Fibroblast of skin of left biceps (primary cell): ENCODE results near the gene SOX13.
A peak's percentile ranks its signal among the peaks of the same experiment; 100 is the strongest.

Experiments used
- DNase-seq, 2 experiments: peaks; one replicate each; pipeline ENCODE4 v3.0.0-alpha.2; 2013; ENCODE audit warnings: low read depth in 2 of 2

The SOX13 gene

DNA sequence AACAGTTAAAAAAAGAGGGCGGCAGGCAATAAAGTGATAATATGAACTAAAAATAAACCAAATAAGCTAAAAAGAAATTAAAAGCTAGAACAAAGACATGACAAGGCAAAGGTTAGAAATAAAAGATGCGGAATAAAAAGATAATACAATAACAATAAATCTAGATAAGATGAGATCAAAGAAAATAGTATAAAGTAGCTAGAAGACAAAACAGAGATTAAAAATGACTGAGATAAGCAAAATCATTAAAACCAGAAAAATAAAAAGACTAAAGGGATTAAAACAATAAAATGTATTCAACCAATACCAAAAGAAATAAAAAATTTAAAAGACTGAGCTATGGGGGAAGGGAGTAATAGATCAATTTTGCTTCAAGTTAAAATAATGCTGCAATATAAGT, 10.8 kb upstream of the SOX13 start:
- no peak for DNase-seq

DNA sequence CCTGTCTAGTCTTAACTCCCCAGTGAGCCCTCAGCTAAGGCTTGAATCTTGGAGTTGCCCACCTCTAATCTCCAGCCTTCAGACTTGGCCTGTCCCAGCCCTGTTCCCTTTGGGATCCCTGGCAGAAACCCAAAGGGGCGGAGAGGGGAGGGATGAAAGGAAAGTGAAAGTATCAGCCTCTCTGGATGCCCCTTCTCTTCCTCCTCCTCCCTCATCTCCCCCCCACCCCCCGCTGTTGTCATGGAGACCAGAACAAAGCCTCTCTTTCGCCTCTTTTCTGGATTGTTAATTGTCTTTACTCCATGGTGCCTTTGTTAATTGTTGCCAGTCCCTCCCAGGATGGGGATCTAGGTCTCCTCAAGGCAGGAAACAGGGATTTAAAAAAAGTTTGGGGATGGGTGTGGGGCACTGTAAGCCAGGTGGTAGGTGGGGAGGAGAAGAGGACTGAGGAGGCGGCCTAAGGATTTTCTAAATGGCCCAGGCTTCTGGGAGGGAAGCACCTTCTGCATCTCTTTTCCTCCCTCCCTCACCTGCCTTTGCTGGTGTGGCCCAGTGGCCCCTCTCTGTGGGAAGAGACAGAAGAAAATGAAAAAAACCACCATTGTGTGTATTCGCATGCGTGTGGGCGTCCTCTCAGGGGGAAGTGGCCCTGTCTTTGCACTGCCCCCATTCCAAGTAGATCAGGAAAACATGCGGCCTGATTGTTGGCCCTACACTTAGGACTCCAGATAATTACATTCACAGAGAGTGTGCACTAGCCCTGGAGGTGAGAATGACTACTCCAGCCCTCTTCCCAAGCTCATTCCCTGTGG, 7.5 kb upstream of the SOX13 start:
- DNase-seq = no peak

DNA sequence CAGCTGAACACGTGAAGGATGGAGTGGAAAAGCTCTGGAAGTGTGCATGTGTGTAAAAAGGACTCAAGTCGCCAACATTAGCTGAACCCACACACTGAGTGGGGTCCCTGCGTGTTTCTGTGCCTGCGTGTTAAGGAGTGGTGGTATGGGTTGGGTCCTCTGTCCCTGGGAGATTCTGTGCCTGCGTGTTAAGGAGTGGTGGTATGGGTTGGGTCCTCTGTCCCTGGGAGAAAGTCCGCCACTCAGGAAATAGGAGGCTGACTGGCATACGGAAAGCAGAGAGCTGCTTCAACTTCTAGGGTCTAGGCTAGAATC, 7.0 kb upstream of the SOX13 start:
- no peak for DNase-seq

DNA sequence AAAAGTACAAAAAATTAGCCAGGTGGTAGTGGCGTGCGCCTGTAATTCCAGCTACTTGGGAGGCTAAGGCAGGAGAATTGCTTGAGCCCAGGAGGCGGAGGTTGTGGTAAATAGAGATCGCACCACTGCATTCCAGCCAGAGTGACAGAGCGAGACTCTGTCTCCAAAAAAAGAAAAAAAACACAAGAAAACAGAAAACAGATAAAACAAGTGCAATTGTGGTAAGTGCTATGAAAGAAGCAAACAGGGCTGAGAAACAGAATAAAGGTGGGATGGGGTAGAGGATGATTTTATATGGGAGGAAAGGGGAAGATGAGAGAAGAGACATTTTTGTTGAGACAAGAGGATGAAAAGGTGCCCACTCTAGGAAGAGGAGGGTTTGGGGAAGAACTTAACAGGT, 5.0 kb upstream of the SOX13 start:
- DNase-seq = no peak

DNA sequence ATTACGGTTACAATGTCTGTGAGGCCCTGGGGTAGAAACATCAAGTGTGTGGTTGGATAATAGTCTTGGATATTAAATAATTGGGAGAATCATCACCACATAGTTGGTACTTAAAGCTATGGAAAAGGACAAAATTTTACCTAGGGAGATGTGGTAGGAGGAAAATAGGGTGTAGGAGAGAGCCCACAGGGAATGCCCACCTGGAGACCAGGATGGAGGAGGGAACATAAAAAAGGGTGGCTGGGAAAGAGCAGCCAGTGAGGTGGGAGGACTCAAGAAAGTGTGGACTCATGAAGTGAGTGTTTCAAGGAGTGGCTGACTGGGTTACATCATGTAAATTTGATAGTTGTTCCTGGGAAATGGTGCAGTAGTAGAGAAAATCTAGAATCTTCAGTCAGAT, 3.0 kb upstream of the SOX13 start:
- no peak for DNase-seq

DNA sequence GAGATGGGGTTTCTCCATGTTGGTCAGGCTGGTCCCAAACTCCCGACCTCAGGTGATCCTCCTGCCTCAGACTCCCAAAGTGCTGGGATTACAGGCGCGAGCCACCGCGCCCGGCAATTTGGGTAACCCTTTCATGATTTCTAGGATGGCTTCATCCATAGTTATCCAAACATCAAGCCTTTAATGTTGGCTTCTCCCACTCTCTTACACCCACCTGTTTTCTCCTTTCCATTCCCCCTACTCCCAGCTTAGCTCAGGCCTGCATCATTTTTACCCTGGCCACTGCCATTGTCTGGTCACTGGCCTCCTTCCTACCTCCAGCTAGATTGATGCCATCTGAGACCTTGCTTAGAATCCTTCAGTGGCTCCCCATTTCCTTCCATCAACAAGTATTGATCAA, 2.0 kb upstream of the SOX13 start:
- DNase-seq = no peak

DNA sequence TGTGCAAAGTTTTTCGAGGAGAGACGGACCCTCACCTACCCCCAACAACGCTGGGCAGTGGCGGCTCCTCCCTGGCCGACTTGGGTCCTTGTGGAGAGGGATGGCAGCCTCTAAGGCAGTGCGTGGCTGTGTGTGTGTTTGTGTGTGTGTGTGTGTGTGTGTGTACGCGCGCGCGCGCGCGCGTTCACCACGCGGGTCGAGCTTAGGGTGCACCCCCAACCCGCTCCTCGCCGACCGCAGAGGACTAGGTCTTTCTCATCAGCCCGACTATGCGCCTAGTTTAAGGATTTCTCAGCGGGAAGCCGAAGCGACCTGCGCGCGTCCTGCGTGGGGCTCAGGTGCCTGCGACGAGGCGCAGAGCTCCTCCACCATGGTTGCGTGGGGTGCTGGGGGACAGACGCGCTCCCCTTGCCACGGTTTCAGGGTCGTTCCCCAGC, 940 bp downstream of the SOX13 start:
- DNase-seq = no peak

DNA sequence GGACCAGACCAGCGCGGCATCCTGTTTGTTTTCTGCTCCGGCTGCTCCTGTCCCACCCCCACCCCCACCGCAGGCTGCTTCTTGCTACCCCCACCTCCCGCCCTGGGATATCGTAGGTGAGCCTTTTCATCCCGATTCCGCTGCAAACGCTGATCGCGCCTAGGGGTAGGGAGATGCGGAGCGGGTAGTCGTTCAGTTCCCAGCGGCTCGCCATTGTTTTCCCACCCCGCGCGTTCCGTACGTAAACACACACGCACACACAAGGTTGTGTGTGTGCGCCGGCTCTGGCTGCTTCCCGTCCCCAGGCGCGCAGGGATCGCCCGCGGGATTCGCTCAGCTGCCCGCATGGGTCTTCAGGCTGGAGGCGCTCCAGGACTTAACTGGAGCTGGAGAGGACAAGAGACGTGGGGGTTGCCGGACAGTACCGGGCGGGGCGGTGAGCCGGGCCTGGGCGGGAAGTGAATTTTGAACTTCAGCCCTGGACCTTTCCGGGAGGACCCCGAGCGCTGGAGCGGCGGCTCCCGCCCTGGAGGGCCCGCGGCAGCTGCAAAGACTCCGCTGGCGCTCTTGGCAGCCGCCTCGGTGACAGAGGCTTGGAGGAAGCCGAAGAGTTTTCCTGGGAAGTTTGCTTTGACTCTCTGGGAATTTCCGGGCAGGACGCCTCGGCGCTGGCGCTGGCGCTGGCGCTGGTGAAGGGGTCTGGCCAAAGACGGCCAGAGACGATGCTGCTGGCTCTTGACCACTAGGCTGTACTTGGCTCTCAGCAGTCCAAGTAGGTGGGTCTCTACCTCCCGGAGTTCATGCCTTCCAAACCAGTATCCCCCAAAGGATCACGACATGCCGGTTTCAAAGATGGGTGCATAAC, 1.6 kb downstream of the SOX13 start:
- DNase-seq = no peak

DNA sequence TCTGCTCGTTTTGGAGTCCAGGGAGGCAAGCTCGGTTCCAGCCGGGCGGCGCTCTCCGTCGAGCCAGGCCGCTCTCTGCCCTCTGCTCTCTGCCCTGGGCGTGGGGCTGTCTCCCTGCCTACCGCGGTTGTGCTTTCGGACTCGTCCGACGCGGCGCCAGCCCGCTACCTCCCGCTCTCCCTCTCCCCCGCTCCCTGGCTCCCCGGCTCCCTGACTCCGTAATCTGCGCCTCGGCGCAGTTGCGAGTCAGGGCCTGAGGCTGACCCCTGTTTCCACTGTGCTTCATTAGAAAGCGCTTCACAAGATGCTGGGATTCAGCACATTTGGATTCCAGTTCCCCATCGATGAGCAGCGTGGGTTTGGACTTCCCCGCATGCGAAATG, 2.2 kb downstream of the SOX13 start:
- no peak for DNase-seq

DNA sequence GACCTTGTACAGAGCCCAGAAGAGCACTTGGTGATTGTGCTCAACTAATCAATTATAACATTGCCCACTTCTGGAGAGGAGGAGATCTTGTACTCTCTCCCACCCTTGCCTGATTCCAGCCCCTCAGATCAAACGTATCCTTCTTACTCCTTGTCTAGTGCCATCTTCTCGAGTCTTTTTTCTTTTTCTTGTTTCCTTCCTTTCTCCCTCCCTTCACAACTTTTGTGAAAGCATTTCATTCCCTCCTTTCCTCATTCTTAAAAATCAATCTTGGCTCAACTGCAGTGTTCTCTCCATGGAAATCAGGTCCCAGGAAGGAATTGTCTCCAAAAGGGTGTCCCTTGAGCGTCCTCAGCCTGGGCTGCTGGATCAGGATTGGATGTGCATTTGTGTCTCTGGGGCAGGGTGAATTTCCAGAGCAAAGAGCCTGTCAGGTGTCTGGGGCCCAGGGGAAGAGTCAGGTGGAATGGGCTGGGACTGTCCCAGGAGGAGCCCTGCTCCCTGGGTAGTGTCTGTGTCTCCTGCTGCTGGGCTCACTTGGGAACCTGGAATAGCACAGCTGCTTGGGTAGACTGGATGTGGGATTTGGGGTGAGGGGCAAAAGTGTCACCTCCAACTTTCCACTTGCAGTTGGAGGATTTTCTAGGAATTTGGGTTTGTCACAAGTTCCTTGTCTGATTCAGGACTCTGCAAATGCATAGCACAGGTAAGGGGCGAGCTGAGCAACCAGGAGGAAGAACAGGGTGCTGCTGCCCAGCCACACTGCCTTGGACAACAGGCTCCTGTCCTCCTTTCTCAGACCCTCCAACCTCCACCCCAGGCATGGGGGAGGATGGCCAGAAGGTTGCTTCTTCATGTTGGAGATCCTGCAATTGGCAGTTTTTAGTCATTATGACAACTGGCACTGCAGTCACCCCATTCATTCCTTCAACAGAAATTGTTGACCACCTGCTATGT, 3.3 kb downstream of the SOX13 start:
- no peak for DNase-seq

DNA sequence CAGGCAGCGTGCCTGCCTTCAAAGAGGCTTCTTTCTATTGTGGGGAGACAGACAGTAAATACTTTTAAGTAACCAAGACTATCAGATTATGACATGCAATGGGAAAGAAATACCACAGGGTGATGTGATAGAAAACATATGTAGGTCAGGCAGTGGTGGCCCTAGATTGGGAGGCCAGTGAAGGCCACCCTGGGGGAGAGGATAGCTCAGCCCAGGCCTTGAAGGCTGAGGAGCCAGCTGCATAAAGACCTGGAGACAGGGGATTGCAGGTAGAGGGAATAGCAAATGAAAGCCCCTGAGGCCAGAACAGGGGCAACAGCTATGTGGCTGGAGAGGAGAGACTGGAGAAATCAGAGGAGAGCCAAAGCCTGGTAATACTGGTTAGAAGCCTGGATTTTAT, 4.0 kb downstream of the SOX13 start:
- no peak for DNase-seq

DNA sequence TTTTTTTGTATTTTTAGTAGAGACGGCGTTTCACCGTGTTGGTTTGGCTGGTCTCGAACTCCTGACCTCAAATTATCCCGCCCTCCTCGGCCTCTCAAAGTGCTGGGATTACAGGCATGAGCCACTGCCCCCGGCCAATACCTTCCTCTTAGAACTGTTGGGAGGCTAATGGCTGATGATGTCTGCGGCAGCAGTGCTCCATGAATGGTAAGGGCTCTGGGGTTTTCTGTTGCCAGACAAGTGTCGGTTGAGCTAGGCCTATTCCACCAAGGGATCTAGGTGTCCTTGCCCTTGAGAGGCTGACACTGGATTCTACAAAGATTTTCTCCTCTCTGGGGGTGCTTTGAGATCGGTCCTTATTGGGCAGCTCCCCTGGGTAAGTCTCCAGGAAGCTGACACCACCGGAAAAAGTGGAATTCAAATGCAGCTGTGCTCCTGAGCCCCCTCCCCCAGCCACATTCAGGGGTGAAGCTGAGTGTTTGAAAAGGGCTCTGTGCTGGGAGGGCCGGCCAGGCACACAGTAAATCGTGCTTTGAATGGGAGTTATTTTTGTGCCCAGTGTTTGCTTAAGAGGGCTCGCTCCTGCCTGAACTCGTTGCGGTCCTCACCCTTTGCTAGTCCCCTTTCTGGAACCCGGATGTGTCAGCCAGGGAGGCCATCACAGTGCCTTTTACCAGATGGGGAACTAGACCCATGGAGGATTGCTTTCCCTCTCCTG, 5.2 kb downstream of the SOX13 start:
- DNase-seq = no peak

DNA sequence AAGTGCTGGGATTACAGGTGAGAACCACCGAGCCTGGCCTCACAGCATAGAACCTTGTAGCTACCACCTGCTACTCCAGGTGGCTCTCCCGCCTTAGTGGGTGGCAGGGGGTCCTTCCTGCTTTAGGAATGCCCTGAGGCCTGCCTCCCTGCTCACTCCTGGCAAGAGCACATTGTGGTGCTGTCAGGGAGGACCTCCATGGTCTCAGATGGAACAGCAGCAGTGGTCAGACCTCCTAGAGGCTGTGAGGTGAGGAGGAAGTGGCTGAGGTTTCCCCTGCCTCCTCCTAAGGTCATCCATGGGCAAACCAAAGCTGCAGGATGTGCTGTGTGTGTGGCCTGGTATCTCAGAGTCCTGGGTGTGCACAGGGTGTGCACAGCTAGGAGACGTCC, 6.7 kb downstream of the SOX13 start:
- DNase-seq = no peak

DNA sequence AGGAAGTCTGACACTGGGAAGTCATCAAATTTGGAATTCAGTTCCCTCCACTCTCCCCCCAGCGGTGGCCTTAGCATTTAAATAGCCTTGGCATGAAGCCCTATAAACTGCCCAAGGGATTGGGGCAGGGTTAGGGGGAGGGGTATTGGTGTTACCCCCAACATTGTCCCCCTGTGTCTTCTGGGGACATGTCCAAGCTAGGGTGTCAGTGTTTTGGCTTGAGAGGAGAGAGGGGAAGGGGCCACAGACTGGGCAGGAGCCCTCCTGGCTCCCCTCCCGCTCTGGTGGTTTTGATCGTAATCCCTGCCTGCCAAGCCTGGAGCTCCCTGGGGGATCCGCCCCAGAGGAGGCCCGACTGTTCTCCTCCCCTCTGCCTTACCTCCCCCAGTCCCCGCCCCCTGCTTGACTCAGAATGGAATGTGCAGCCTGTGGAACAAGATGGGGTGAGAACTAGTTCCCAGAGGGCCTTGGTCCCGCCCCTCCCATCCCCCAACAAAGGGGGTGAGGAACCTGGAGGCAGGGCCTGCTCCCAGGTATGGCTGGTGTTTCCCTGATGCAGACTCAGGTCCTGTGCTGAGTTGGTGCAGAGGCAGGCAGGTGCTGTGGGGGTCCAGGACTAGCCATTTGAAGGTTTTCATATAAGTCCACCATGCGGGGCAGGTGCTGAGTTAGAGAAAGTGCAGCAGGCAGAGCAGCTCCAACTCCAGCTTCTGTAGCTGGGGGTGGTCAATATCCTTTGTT, 7.4 kb downstream of the SOX13 start:
- DNase-seq = peak; percentile 65 to 72

DNA sequence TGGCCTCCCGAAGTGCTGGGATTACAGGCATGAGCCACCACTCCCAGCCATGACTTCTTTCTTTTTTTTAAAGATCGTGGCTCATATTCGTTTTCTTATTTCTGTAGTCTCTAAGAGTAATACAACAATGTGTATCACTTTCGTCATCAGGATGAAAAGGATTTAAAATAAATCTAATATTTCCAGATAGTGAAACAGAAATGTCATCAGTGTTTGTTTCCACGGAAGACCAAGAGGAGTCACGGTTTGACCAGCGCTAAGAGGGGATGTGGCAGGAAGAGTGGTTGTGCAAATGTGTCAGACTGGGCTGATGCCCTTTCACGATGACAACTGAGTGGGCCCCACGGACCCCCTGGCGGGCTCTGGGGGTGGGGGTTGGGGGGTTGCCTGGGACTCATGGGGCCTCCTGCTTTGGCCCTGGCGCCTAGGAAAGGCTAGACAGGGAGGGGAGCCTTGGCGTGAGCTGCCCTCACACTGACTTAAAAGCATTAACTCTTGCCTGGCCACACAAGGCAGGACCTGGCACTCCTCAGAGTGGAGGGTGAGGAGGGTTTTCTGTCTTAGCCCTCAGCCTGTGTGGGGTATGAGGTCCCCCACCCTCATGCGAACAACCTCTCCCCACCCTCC, 8.4 kb downstream of the SOX13 start:
- no peak for DNase-seq

DNA sequence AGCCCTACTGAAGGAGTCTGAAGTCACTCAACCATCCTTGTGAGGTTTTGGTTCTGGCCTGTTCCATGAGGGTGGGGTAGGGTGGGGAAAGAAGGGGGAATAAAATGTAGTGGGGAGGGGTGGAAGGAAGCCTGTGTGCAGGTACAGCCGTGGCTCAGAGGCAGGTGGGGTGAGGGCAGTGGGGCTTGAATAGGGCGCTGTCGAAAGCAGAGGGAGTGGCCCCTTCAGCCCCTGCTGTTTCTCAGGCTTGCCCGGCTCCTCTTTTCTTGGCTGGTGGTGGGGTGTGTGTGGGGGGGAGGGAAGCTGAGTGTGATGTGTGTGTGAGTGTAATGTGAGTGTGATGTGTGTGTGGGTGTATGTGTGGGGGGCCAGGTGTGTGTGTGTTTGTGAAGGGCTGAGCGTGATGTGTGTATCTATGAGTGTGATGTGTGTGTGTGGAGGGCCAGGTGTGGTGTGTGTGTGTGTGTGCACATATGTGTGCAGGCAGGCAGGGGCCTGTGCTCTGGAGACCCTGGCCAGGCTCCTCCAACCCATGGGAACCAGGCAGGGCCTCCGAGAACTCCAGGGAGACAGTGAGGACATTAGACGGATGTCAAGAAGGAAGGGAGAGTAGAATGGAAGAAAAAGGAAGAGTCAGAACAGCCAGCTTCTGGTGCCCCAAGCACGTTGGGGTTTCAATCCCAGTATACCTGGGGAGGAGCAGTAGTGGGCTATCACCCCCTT, 9.0 kb downstream of the SOX13 start:
- no peak for DNase-seq

DNA sequence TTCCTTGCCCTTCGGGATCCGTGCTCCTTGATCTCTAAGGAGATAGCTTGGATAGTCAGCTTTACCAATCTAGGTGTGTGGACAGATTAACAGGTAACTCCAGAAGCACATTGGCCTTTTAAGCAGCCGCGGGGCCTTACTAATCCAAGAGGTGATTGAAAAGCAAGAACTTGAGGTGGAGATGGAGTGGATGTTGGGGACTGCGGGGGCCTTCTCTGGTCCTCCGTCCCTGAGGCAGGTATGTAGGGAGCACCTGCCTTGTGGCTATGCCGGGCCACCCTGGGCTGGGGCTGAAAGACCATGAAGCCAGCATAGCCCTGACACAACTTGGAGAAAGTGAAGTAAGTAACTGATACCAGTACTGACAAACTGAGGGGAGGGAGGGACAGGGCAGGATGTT, 10.6 kb downstream of the SOX13 start:
- DNase-seq = no peak

DNA sequence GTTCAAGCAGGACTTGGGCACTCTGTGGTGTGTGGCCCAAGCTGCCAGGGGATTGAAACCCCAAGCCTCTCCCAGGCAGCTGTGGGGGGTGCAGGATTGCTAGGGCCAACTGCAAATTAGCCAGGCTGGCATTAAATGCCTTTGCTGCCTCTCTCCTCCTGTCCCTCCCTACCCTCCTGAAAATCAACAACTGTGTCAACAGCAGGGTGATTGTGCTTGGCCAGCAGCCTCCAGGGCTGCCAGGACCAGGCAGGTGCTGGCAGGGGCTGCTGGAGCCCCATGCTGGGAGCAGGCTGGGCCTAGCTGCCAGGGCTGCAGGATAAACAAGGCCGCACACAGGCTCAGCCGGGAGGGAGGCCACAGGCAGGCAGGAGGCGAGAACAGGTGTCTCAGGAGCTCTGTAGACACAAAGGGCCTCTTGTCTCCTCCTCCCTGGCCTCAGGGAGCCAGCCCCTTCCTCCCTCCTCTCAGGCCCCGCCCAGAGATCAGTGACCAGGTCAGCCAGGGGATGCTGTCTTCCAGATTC, 11.4 kb downstream of the SOX13 start:
- DNase-seq = no peak

DNA sequence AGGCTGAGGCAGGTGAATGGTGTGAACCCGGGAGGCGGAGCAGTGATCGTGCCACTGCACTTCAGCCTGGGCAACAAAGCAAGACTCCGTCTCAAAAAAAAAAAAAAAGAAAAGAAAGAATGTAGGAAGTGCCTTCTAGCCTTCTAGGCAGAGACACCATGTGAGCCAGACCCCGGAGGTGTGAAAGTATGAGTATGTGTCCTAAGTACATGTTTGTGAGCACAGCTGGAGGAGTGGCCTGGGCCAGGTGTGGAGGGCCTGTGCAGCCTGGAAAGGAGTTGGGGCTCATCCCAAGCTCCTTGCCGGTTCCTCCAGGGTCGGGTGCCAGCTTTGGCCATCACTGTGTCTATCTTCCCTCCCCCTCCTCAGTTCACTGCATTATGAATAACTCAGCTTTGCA, 13.0 kb downstream of the SOX13 start:
- no peak for DNase-seq
